Endothelial cell (in vitro differentiated cells): ENCODE measurements around the gene PIGK. TPM values are rescaled to one million over a fixed set of nuclear protein-coding genes. Genes with fewer than 3 reads are reported as not detected.

Experiments used
- DNase-seq: peaks from one replicate; pipeline ENCODE4 v3.0.0; 2021; ENCODE audit warnings: low spot score
- H3K27ac Mint-ChIP-seq: one replicate; pipeline ENCODE4 v1.8.0; 2021; ENCODE audit warnings: mixed read lengths, inconsistent platforms; ENCODE audit not compliant: unreplicated experiment
- H3K27me3 Mint-ChIP-seq: one replicate; pipeline ENCODE4 v1.8.0; 2021; ENCODE audit warnings: mild to moderate bottlenecking, moderate library complexity, mixed read lengths, inconsistent platforms; ENCODE audit not compliant: unreplicated experiment
- H3K36me3 Mint-ChIP-seq: one replicate; pipeline ENCODE4 v1.8.0; 2021; ENCODE audit warnings: mild to moderate bottlenecking, low read depth, mixed read lengths, inconsistent platforms; ENCODE audit not compliant: unreplicated experiment
- H3K4me1 Mint-ChIP-seq: one replicate; pipeline ENCODE4 v1.8.0; 2021; ENCODE audit warnings: mild to moderate bottlenecking, mixed read lengths, inconsistent platforms; ENCODE audit not compliant: unreplicated experiment
- H3K4me3 Mint-ChIP-seq: one replicate; pipeline ENCODE4 v1.8.0; 2021; ENCODE audit warnings: mild to moderate bottlenecking, mixed read lengths, inconsistent platforms; ENCODE audit not compliant: unreplicated experiment
- H3K9me3 Mint-ChIP-seq: one replicate; pipeline ENCODE4 v1.8.0; 2021; ENCODE audit warnings: mixed read lengths, inconsistent platforms; ENCODE audit not compliant: unreplicated experiment
- total RNA-seq: library from RNA; stranded (reverse); fragmentation: NEBNext Ultra II Directional; extraction: Animal tissue kit (Norgen Biotek cat#: 25700); gene quantifications from one replicate; pipeline ENCODE4 v1.2.1, GENCODE V29; 2021; ENCODE audit not compliant: unreplicated experiment
- TF ChIP-seq, protein P1 (sequence below): fragments of 200-600 bp; sonication (generic); IDR thresholded peaks from one replicate; pipeline ENCODE4 v1.5.0; 2021; ENCODE audit warnings: antibody characterized with exemption; ENCODE audit not compliant: unreplicated experiment

Gene PIGK
- total RNA-seq, 1 donor from 2014 or later, result 19.5 TPM

GRCh38 chr1:77182083-77182482 is 37.1 kb downstream of the PIGK start:
- H3K4me1 Mint-ChIP-seq, result no peaks in the 10 kb centered on the region
- TF ChIP-seq, protein P1, sequence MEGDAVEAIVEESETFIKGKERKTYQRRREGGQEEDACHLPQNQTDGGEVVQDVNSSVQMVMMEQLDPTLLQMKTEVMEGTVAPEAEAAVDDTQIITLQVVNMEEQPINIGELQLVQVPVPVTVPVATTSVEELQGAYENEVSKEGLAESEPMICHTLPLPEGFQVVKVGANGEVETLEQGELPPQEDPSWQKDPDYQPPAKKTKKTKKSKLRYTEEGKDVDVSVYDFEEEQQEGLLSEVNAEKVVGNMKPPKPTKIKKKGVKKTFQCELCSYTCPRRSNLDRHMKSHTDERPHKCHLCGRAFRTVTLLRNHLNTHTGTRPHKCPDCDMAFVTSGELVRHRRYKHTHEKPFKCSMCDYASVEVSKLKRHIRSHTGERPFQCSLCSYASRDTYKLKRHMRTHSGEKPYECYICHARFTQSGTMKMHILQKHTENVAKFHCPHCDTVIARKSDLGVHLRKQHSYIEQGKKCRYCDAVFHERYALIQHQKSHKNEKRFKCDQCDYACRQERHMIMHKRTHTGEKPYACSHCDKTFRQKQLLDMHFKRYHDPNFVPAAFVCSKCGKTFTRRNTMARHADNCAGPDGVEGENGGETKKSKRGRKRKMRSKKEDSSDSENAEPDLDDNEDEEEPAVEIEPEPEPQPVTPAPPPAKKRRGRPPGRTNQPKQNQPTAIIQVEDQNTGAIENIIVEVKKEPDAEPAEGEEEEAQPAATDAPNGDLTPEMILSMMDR, result no peak
- H3K9me3 Mint-ChIP-seq, result peaks cover 7% of the 10 kb centered on the region
- peaks cover 1% of the 10 kb centered on the region for H3K27me3 Mint-ChIP-seq
- H3K27ac Mint-ChIP-seq, result no peak overlapping the region
- no peak for DNase-seq
- H3K36me3 Mint-ChIP-seq, result peaks cover 50% of the 10 kb centered on the region
- H3K4me3 Mint-ChIP-seq, result no peak overlapping the region

- TF ChIP-seq, protein P1, result no peak
- H3K27ac Mint-ChIP-seq, result no peak overlapping the region
- DNase-seq, result no peak
- no peak overlapping the region for H3K4me3 Mint-ChIP-seq
- H3K36me3 Mint-ChIP-seq, result peaks cover 38% of the 10 kb centered on the region
- H3K27me3 Mint-ChIP-seq, result no peaks in the 10 kb centered on the region
- peaks cover 10% of the 10 kb centered on the region for H3K9me3 Mint-ChIP-seq
- no peaks in the 10 kb centered on the region for H3K4me1 Mint-ChIP-seq
These were observed 39.6 kb downstream of the PIGK start for GRCh38 chr1:77179632-77180031.

DNA sequence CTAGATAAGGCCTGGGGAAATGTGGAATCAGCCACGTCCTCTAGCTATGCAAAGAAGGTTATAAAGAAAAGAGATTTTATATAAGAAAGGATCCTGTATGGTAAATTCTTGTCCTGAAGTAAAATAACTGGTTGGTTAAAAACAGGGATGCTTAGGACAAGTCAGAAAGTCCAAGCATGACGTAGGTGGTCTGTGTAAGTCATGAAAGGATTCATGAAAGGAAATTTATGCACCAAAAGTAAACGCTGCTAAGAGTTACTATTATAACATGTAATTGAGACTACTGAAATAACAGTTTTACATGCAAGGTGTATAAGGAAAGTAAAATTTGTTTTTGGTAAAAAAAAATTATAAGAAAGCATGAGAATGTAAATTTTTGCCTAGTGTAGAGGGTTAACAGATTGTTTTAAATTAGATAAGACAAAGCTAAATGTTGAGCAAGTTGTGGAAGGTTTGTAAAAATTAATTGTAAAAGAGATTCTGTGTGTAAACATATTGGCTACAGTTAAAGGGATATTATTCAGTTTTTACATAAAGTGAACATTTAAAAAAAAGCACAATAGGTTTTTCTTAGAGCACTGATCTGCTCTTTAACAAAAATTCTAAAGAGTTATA is 43.9 kb downstream of the PIGK start:
- H3K9me3 Mint-ChIP-seq, result peaks cover 22% of the 10 kb centered on the region
- H3K36me3 Mint-ChIP-seq, result peaks cover 31% of the 10 kb centered on the region
- TF ChIP-seq, protein P1, result no peak
- no peak overlapping the region for H3K4me3 Mint-ChIP-seq
- H3K27ac Mint-ChIP-seq, result no peak overlapping the region
- no peaks in the 10 kb centered on the region for H3K4me1 Mint-ChIP-seq
- DNase-seq, result no peak
- H3K27me3 Mint-ChIP-seq, result no peaks in the 10 kb centered on the region

DNA sequence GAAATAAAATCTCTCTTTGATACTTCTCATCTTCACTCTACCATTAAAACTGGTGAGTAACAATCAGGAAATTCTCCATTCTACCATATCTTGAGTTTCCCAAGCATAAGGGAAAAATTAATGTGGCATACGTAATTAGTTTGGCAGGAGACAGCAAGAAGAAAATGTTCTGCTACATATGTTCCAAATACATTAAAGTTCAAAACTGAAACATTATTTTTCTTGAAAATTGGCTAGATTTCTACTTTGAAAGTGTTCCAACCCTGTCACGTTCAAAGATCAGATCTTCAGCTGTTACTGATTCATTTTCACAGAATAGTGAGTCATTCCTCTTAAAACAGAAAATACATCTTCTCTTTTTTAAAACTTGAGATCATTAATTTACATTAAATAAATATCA is 48.5 kb downstream of the PIGK start:
- H3K27ac Mint-ChIP-seq, result no peak overlapping the region
- TF ChIP-seq, protein P1, result no peak
- peaks cover 15% of the 10 kb centered on the region for H3K9me3 Mint-ChIP-seq
- H3K4me3 Mint-ChIP-seq, result no peak overlapping the region
- H3K27me3 Mint-ChIP-seq, result no peaks in the 10 kb centered on the region
- H3K36me3 Mint-ChIP-seq, result peaks cover 13% of the 10 kb centered on the region
- no peaks in the 10 kb centered on the region for H3K4me1 Mint-ChIP-seq
- no peak for DNase-seq

DNA sequence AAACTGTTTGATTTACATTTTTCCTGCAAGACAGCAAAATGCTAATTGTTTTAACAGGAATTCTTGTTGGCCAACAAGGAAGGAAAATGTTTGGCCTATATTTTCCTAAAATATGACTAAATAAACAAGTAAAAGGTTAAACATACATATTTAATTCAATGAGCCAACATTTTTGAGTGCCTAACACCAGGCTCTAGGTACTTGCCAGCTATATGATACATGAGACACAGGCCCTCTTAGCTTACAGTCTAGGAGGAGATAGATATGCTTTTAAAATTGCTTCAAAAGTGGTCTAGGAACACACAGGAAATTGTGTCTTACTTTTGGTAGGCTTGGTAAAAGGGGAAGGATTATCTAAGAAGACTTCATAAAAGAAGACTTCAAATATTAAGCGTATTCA is 50.9 kb downstream of the PIGK start:
- H3K4me3 Mint-ChIP-seq, result no peak overlapping the region
- TF ChIP-seq, protein P1, result no peak
- H3K27ac Mint-ChIP-seq, result no peak overlapping the region
- H3K27me3 Mint-ChIP-seq, result no peaks in the 10 kb centered on the region
- peaks cover 6% of the 10 kb centered on the region for H3K36me3 Mint-ChIP-seq
- DNase-seq, result no peak
- H3K4me1 Mint-ChIP-seq, result no peaks in the 10 kb centered on the region
- peaks cover 4% of the 10 kb centered on the region for H3K9me3 Mint-ChIP-seq
